HG02798 (cell line): Measurements from ENCODE around the gene KRT16.
"Not testable (repeated sequence)": the region's sequence is repeated elsewhere in the genome, so short reads cannot be mapped to it uniquely, and the experiment has no call there.

Experiments
- ATAC-seq: cut with Tn5 transposase; IDR thresholded peaks from one replicate; pipeline ENCODE4 v1.9.1; 2021; ENCODE audit warnings: mild to moderate bottlenecking; ENCODE audit not compliant: unreplicated experiment, poor library complexity

Gene KRT16

DNA sequence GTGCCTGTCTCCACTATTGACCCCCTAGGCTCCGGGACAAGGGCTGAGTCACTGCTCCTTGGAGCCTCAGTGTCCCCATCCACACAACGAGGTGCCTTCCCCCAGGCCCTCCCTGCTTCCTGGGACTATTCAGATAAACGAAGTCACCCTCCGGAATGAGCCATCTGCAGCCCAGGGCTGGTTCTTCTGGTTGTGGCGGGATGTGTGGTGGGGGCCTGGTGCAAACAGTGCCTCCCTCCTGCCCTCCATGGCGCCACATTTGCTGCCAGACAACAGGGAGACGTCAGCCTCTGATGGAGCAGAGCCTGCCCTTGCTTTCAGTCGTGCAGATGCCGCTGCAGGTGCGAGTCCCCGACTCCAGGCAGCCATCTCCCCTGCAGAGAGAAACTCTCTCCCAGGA is 5.1 kb upstream of the KRT16 start:
- no peak for ATAC-seq

DNA sequence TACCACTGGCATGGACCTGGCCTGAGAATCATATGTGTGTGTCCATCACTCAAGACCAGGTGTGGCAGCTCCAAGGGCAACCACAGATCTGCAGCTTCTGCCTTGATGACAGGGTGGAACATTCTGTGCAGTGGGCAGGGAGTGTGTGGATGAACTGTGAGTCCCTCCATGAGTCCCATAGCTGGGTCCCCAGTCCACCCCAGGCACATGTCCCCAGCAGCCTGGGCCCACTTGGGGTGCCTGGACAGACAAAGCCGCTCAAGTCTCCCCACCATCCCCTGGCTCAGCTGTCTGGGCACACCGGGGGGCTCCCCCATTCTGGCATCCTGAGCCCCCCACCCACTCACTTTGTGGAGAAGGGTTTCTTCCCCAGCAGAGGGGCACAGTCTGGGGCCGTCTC is 4.6 kb upstream of the KRT16 start:
- no peak for ATAC-seq

DNA sequence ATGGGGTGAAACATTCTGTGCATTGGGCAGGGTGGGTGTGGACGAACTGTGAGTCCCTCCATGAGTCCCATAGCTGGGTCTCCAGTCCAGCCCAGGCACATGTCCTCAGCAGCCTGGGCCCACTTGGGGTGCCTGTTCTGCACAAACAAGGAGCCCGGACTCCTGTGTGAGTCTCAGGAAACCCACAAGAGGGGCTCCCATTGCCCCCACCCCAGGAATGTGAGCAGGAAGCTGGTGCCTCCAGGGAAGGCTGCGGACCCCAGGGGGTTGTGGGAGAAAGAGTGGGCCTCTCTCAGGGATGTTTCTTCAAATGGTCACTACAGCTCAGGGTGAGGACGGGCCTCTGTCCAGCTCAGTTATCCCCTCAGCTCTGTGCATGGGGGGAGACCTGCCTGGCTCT is 3.9 kb upstream of the KRT16 start:
- ATAC-seq, result not testable (repeated sequence)

DNA sequence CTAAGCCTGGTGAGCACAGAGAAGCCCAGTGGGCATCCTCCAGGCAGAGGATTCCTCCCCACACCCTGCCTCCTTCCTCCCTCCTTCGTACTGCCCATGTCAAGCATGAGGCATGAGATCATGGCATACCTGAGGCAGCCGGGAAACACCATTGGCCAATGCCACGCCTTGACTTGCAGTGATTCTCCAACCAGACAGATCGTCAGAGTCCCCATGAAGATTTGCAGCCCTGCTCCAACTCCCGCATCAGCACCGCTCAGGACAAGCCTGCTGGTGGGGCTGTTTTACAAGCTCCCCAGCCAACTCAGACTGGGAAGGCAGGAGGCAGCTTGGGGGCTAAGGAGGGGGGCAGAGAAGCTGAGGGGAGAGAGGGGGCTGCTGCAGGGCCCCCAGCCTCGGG is 2.9 kb upstream of the KRT16 start:
- no peak for ATAC-seq

DNA sequence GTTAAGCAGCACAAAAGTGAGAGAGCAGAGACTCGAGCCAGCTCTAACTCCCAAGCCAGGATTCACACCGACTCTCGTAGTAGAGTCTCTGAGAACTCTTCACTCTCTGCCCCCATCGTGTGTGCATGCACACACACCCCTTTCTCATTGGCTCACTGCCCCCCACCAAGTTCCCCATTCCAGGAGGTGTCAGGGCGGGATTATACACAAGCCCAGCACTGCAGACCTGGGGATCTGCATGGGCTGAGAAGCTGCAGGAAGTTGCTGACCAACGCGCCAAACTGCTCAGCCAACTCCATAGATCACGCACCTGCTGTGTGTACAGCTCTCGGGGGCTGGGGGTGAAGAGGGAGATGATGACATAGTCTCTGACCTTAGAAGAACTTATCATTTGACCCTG is 2.2 kb upstream of the KRT16 start:
- not testable (repeated sequence) for ATAC-seq

DNA sequence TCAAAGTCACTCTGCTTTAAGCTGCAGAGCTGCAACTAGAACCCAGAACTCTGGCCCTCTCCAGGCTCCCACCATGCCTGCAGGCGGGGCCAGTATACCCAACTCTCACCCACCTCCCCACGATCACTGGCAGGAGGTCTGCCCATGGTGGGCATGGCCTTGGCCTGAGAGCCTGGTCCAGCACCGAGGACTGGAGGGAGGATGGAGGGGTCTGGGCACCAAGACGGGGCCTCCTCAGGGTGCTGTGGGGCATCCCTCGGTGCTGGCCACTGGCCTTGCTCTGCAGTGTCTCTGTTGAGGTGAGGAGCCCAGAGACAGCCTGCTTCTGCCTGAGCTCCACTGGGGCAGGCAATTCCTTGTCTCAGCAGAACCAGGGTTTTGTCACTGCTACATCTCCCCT is 1.5 kb upstream of the KRT16 start:
- ATAC-seq, result no peak

DNA sequence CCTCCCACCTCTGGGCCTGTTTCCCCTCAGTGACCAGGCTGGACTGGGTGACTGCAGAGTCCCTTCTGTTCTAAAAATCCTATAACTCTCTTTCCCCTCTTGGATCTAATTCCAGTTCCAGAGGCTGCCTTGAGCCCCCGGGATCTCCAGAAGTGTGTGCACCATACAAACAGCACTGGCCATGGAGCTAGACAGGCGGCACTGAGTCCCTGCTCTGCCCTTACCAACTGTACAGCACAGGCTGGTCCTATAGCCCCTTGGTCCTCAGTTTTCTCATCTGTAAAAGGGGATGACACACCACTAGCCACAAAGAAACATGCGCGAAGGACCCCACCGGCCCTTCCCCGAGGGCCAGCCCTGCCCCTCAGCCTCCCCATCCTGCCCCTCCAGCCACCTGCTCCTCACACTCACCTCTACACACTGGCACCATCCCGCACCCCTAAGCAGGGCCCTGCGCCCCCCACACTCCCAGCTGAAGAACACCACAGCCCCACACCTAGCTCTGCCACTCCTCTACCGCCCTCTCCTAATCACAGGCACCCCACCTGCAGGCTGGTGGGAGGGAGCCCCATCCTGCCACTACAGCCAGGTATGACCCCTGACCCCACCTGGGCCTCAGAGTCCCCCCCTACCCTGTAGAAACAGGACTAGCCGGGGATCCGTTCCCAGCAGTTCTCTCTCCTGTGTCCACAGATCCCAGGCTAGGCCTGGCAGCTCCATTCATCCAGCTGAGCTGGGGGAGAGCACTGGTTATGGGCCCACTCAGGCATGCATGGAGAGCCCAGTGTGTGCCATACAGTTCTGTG is 913 bp upstream of the KRT16 start:
- no peak for ATAC-seq

DNA sequence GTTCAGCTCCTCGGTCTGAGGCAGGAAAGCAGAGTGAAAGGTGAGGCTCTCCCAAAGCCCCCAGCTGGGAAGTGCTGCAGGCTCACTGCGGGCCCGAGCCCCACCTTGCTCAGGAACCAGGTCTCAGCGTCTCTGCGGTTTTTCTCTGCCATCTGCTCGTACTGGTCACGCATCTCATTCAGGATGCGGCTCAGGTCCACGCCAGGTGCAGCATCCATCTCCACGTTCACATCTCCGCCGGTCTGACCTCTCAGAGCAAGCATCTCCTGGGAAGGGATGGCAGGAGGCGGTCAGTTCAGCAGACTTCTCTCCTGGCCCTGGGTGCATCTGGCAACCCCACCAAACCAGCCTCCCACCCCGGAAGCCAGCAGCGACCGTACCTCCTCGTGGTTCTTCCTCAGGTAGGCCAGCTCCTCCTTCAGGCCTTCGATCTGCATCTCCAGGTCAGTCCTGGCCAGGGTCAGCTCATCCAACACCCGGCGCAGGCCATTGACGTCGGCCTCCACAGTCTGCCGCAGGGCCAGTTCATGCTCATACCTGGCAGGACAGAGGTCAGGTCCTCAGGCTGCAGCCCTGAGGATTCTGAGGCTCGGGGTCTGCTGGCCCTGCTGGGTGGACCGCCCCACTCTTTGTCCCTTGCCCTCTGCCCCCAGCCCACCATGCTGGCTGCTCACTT is 1.5 kb downstream of the KRT16 start:
- ATAC-seq, result no peak

DNA sequence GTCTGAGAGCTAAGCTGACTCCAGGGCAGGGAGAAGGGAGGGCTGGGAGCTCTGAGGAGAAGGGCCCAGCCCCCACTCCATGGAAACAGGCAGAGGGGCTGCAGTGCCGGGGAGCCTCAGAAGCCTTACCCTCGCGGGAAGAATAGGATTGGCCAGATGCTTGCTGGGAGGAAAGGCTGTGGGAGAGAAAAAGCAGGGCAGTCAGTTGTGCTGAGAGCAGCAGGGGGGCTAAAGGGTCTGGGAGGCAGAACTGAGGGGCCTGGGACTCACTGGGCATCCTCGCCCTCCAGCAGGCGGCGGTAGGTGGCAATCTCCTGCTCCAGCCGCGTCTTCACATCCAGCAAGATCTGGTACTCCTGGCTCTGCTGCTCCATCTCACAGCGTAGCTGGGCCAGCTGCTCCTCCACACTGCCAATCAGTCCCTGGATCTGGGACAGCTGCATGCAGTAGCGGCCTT is 2.5 kb downstream of the KRT16 start:
- not testable (repeated sequence) for ATAC-seq

DNA sequence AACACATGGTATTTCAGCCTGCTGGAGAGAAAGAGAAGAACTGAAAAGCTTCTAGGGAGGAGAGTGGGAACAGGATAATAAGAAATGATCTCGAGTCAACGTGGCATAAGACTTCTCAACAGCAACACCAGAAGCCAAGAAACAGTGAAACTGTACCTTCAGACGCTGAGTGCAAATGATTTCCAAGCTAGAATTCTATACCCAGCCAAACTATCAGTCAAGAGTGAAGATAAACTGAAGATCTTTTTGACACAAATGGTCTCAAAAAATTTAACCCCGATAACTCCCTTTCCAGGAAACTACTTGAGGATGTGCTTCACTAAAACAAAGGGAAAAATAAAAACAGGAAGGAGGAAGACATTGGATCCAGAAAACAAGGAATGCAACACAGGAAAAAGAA is 5.6 kb downstream of the KRT16 start:
- ATAC-seq, result not testable (repeated sequence)

DNA sequence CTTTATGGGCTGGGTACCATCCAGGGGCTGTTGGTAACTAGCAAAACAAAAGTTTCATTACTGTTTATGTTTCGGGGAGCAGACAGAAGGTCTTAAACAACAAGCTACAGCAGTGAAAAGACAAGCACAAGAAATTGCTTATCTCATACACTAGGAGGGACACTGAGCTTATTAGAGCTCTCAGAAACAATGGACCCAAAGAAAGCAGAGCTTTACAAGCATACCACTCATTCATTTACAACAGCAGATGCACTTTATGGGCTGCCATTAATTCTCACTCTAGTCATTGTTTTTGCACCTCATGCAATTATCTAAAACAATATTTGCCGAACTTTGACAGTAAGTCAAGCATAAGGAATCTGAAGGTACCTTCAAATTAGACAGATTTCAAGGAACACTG is 10.0 kb downstream of the KRT16 start:
- no peak for ATAC-seq

DNA sequence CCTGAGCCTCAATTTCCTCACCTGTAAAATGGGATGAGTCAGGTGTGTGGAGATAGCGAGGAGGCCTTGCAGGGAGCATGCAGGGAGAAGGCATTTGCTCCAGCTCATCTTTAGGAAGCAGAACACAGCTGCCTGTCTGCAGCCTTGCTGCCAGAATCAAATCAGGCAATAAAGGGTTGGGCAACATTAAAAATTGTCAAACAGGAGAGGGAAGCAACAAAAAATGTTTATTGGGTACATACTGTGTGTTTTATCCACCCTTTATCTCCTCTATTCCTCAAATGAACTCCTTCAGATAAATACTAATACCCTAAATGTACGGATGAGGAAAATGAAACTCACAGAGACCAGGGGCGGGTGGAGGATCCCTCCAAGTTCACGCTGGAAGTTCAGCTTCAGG is 12.2 kb downstream of the KRT16 start:
- ATAC-seq, result no peak

DNA sequence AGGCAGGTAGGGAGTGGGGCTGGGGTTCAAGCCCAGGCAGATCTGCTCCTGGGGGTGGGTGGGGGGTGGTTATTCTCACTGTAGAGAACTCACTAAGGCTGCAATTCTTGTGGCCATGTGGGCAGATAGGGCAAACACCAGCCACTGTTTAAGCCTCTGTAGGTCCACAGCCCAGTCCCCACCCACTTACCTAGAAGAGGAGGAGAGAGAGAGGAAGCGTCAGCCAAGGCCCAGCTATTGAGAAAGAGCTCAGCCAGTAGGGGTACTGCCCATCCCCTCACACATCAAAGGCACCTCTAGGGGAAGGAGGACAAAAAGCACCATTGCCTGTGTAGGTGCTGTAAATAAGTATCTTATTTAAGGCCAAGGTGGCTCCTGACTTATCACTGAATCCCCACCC is 12.9 kb downstream of the KRT16 start:
- no peak for ATAC-seq

DNA sequence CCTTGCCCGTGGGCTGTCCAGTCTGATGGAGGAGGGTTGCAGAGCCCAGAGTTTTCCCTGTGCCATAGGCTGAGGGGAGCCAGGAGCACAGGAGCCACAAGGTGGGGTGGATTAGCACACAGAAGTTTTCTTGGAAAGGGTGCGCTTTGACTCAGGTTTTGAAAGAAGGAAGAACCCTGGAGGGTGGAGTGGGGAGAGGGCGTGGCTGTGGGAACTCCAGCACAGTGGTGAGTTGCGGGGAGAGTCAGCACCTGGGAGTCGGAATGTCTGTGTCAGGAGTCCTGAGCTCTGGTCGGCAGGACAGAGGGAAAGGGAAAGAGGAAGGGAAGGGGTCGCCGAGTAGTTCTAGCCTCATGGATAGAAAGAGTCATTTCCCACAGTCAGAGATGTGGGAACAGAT is 17.0 kb downstream of the KRT16 start:
- ATAC-seq, result no peak

DNA sequence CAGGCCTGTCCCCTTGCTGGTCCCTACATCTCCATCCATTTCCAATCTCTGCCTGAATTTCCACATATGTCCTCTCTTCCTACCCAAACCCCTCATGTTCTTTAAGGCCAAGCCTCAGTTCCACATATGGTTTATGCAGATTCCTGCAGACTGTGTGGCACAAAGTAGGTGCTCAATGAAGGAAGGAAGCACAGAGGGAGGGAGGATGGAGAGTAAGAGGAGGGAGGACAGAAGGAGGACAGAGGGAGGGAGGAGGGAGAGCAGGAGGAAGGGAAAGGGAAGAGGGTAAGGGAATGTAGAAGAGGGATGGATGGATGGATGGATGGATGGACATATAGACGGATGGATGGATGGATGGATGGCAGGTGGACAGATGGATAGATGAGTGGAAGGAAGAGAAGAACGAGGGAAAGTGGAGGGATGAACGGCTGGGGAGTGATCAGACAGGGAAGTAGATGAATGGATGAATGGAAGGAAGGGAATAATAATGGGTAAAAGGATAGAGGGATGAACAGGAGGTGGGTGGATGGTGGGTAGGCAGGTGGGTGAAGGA is 18.1 kb downstream of the KRT16 start:
- ATAC-seq, result no peak

DNA sequence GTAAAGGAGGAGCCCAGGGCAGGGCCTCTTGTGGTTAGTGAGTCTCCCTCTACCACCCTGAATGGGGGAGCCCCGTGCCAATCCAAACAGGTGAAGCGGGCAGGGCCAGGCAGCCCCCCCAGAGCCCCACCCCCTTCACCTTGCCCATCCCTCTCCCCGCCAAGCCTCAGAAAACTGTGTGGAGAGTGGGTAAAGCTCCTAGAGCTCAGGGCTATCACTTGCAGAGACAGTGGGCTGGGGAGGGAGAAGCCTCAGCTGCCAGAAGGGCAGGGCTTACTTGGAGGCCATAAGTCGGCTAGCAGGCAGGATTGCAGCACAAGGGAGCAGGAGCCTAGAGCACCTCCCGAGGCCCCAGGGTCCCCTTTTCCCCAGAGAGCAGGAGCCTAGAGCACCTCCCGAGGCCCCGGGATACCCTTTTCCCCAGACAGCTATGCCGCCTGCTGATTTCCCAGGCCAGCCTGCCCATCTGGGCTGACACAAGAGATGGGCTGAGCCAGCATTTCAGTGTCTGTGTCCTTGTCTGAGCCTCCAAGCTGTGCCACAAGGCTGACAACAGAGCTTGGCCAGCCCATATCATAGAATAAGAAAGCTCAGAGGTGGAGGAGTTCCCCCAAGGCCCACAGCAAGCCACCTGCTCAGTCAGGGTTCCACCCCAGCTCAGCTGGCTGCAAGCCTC is 19.1 kb downstream of the KRT16 start:
- ATAC-seq, result no peak

DNA sequence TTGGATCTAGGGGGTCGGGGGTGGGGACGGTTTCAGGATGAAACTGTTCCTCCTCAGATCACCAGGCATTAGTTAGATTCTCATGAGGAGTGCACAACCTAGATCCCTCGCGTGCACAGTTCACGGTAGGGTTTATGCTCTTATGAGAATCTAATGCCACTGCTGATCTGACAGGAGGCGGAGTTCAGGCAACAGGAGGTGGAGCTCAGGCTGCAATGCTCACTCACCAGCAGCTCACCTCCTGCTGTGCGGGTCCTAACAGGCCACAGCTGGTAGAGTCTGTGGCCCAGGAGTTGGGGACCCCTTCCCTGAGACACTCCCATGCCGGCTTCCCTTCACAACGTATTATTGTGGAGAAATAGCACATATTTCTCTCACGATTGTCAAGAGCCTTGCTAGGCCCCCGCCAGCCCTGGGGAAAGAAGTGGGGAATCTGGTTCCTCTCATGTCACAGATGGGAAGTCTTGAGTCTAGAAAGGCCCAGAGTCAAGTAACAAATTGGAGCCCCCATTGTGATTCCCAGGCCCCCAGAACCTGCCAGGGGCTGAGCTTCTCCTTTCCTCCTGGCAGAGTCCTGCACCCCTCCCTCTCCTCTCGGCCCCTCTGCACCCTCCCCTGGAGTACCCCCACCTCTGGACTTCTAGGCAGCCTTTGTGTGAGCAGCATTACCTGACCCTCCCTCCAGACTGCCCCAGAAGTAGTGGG is 19.8 kb downstream of the KRT16 start:
- ATAC-seq, result no peak

DNA sequence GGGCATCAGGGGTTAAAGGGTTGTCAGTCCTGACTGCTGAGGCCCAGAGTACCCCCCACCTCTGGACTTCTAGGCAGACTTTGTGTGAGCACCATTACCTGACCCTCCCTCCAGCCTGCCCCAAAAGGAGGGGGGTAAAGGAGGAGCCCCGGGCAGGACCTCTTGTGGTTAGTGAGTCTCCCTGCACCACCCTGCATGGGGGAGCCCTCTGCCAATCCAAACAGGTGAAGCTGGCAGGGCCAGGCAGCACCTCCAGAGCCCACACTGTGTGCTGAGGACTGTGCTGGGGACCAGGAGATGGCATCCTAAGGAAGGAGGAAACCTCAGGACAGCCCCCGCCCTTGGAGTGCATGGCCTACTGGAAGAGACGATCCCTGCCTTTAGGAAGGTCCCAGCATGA is 23.3 kb downstream of the KRT16 start:
- no peak for ATAC-seq

DNA sequence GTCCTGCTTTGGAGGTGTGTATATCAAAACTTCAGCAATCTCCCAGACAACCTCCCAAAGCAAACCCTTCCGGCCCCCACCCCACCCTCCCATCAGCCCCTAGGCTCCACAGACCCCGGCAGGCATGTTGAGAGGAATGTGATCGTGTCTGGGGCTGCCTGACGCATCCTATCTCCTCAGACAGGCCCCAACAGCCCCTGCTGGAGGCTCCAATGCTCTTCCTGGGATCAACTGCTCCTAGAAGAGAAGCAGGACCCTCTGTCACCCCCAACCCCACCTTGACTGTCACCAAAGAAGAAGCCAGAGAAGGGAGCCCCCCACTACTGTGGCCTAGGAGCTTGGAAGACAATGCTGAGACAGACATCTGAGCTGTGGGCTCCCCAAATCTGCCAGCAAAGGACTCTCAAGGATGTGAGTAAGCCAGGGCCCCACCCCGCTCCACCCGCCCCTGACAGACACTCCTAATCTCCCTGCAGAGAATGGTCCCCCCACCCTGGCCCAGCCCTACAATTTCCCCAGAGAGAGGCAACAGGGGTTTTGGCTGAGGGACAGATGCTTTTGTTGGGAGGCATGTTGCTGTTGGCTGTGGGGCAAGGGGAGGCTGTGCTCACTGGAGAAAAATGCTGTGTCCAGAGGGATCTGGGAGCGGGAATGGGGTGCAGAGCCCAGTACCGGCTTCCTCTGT is 24.3 kb downstream of the KRT16 start:
- no peak for ATAC-seq
